H1 (cell line): ENCODE results near the gene DSTYK. TPM values are rescaled to one million over a fixed set of nuclear protein-coding genes. Genes with fewer than 3 reads are reported as not detected.
A peak's percentile ranks its signal among the peaks of the same experiment; 100 is the strongest.

ENCODE experiments used
- CTCF ChIA-PET: fragments of 300-600 bp; sonication (Branson Sonifier 250); formaldehyde crosslinking; loops from one replicate; lab custom pipeline; 2021; ENCODE audit not compliant: partially characterized antibody; lab: Charles Lee
- POLR2A ChIA-PET: fragments of 300-600 bp; sonication (Branson Sonifier 250); formaldehyde crosslinking; loops from one replicate; lab custom pipeline; 2021; ENCODE audit warnings: inconsistent platforms; ENCODE audit not compliant: partially characterized antibody; lab: Charles Lee
- DNase-seq, 2 experiments: peaks; one replicate each; pipeline versions ENCODE4 v3.0.0 to v3.0.0-alpha.2; 2010 to 2022; ENCODE audit warnings: low spot score in 2 of 2, low read depth in 1 of 2, mixed read lengths in 1 of 2
- FAIRE-seq: peaks from 2 replicates; lab custom pipeline; 2011; peaks lifted over from hg19 to GRCh38; lab: Jason Lieb, UNC
- H2AFZ ChIP-seq: 2 replicates; pipeline ENCODE4 v1.8.1; 2012; ENCODE audit warnings: low read length, inconsistent platforms
- H2AK5ac ChIP-seq: 2 replicates; pipeline ENCODE4 v1.6.1; 2013; ENCODE audit warnings: low read depth, low read length
- H2BK120ac ChIP-seq: replicated peaks from 2 replicates; pipeline ENCODE3; 2013; ENCODE audit warnings: low read depth, low read length, inconsistent platforms
- H2BK12ac ChIP-seq: 2 replicates; pipeline ENCODE4 v1.6.1; 2013; ENCODE audit warnings: low read depth, low read length
- H2BK15ac ChIP-seq: 2 replicates; pipeline ENCODE4 v1.6.1; 2013; ENCODE audit warnings: low read length
- H2BK20ac ChIP-seq: 2 replicates; pipeline ENCODE4 v1.6.1; 2013; ENCODE audit warnings: low read length
- H2BK5ac ChIP-seq: 2 replicates; pipeline ENCODE4 v1.6.1; 2013; ENCODE audit warnings: low read depth, low read length
- H3K14ac ChIP-seq: 2 replicates; pipeline ENCODE4 v1.6.1; 2013; ENCODE audit warnings: inconsistent platforms; ENCODE audit not compliant: insufficient read length
- H3K18ac ChIP-seq: 2 replicates; pipeline ENCODE4 v1.6.1; 2013; ENCODE audit warnings: low read length; ENCODE audit errors: extremely low read depth
- H3K23ac ChIP-seq: 2 replicates; pipeline ENCODE4 v1.6.1; 2013; ENCODE audit warnings: inconsistent platforms; ENCODE audit not compliant: insufficient read length
- H3K23me2 ChIP-seq: 2 replicates; pipeline ENCODE4 v1.6.1; 2013; ENCODE audit warnings: low read depth, low read length
- H3K27ac ChIP-seq: 2 replicates; pipeline ENCODE4 v1.6.1; 2011; ENCODE audit warnings: low read depth, low read length, inconsistent platforms
- H3K27me3 ChIP-seq, 4 experiments: replicated peaks in 1 of 4; 1 replicate in 1 of 4; 2 replicates in 3 of 4; pipeline versions ENCODE4 v1.6.1 to v1.8.1; 2011 to 2013; ENCODE audit warnings: low read length in 3 of 4, mild to moderate bottlenecking in 3 of 4, inconsistent platforms in 2 of 4, mixed read lengths in 2 of 4, moderate library complexity in 1 of 4; ENCODE audit not compliant: control insufficient read depth in 3 of 4, insufficient read depth in 3 of 4; ENCODE audit errors: extremely low read depth in 1 of 4
- H3K36me3 ChIP-seq, 4 experiments: 2 replicates each; pipeline versions ENCODE4 v1.6.1 to v1.8.1; 2011 to 2013; ENCODE audit warnings: mild to moderate bottlenecking in 4 of 4, low read length in 3 of 4, moderate library complexity in 2 of 4, control low read depth in 1 of 4, inconsistent platforms in 1 of 4; ENCODE audit not compliant: insufficient read depth in 4 of 4, control insufficient read depth in 2 of 4
- H3K4ac ChIP-seq: replicated peaks from 2 replicates; pipeline ENCODE3; 2013; ENCODE audit warnings: low read length, low read depth, mixed read lengths, inconsistent platforms; ENCODE audit not compliant: insufficient read length
- H3K4me1 ChIP-seq, 4 experiments: replicated peaks in 1 of 4; 1 replicate in 1 of 4; 2 replicates in 3 of 4; pipeline versions ENCODE4 v1.6.1 to v1.8.1; 2011 to 2013; ENCODE audit warnings: low read length in 3 of 4, inconsistent platforms in 2 of 4, mixed read lengths in 1 of 4; ENCODE audit not compliant: insufficient read depth in 4 of 4, control insufficient read depth in 3 of 4
- H3K4me2 ChIP-seq, 2 experiments: 2 replicates each; pipeline versions ENCODE4 v1.6.1 to v1.8.1; 2011 to 2013; ENCODE audit warnings: low read depth in 2 of 2, low read length in 2 of 2, control low read depth in 1 of 2, inconsistent platforms in 1 of 2, mild to moderate bottlenecking in 1 of 2; ENCODE audit not compliant: insufficient read depth in 1 of 2
- H3K4me3 ChIP-seq, 4 experiments: fragments of 200-600, 300-600 bp in 1 of 4; sonication (generic), shearing (Covaris generic), sonication (Bioruptor Twin) in 1 of 4; 2 replicates each; pipeline versions ENCODE4 v1.5.1 to v1.8.1; 2011 to 2016; ENCODE audit warnings: low read length in 4 of 4, low read depth in 3 of 4, control low read depth in 2 of 4, inconsistent platforms in 2 of 4, mild to moderate bottlenecking in 2 of 4, mixed read lengths in 1 of 4, moderate library complexity in 1 of 4; ENCODE audit not compliant: insufficient read depth in 2 of 4; ENCODE audit errors: extremely low read depth in 1 of 4
- H3K56ac ChIP-seq: replicated peaks from 2 replicates; pipeline ENCODE3; 2013; ENCODE audit warnings: low read depth, mild to moderate bottlenecking, mixed read lengths, low read length, inconsistent platforms; ENCODE audit not compliant: insufficient read length
- H3K79me1 ChIP-seq: 2 replicates; pipeline ENCODE4 v1.6.1; 2013; ENCODE audit warnings: low read depth, low read length, control low read depth
- H3K79me2 ChIP-seq, 2 experiments: 2 replicates each; pipeline versions ENCODE4 v1.6.1 to v1.8.1; 2012 to 2013; ENCODE audit warnings: low read length in 2 of 2, mild to moderate bottlenecking in 2 of 2, inconsistent platforms in 1 of 2; ENCODE audit not compliant: insufficient read depth in 2 of 2, control insufficient read depth in 1 of 2
- H3K9ac ChIP-seq, 4 experiments: replicated peaks in 1 of 4; 1 replicate in 1 of 4; 2 replicates in 3 of 4; pipeline versions ENCODE4 v1.6.1 to v1.8.1; 2011 to 2013; ENCODE audit warnings: low read depth in 3 of 4, low read length in 3 of 4, control low read depth in 2 of 4, mild to moderate bottlenecking in 2 of 4, moderate library complexity in 2 of 4, inconsistent platforms in 1 of 4; ENCODE audit errors: extremely low read depth in 1 of 4
- H3K9me3 ChIP-seq, 2 experiments: 2 replicates each; pipeline versions ENCODE4 v1.6.1 to v1.8.1; 2012 to 2013; ENCODE audit warnings: mild to moderate bottlenecking in 2 of 2, moderate library complexity in 2 of 2, control low read depth in 1 of 2, inconsistent platforms in 1 of 2, low read depth in 1 of 2, low read length in 1 of 2, mixed read lengths in 1 of 2; ENCODE audit not compliant: insufficient read depth in 2 of 2
- H4K20me1 ChIP-seq, 2 experiments: replicated peaks in 1 of 2; 2 replicates each; pipeline versions ENCODE3 to v1.8.1; 2011 to 2013; ENCODE audit warnings: inconsistent platforms in 2 of 2, low read length in 2 of 2, mild to moderate bottlenecking in 1 of 2; ENCODE audit not compliant: insufficient read depth in 2 of 2, control insufficient read depth in 1 of 2
- H4K5ac ChIP-seq: 2 replicates; pipeline ENCODE4 v1.6.1; 2013; ENCODE audit warnings: low read length, low read depth, mixed read lengths, inconsistent platforms; ENCODE audit not compliant: insufficient read length
- H4K8ac ChIP-seq: 2 replicates; pipeline ENCODE4 v1.8.0; 2013; ENCODE audit warnings: mild to moderate bottlenecking, moderate library complexity, low read length, inconsistent platforms; ENCODE audit not compliant: insufficient read depth; ENCODE audit errors: extremely low read depth
- H4K91ac ChIP-seq: replicated peaks from 2 replicates; pipeline ENCODE3; 2013; ENCODE audit warnings: low read length, mixed read lengths, inconsistent platforms; ENCODE audit not compliant: insufficient read length
- ASH2L ChIP-seq: fragments of 200-600, 300-600 bp; sonication (generic); IDR thresholded peaks from one replicate; pipeline ENCODE4 v1.7.1; 2017; ENCODE audit warnings: low read length
- BACH1 ChIP-seq: IDR thresholded peaks from 2 replicates; pipeline ENCODE4 v1.6.1; 2012; ENCODE audit warnings: low read length, improper control_type of control experiment
- WGBS, 2 experiments: shearing (Covaris generic) in 1 of 2; methylation state at CpG; one replicate each; pipeline versions ENCODE4 v1.1.6 to v1.1.7; 2013 to 2015; ENCODE audit warnings: low lambda C conversion rate in 2 of 2, mixed read lengths in 2 of 2, inconsistent platforms in 1 of 2, low coverage in 1 of 2, missing lambda C conversion rate in 1 of 2; ENCODE audit not compliant: insufficient replicate concordance in 2 of 2, insufficient coverage in 1 of 2, insufficient read length in 1 of 2; ENCODE audit errors: extremely low coverage in 1 of 2, missing lambda C conversion rate in 1 of 2; 5-methylcytosine and 5-hydroxymethylcytosine counted together
- polyA plus RNA-seq, 7 experiments: library from polyadenylated mRNA; depleted of rRNA in 3 of 7; stranded (reverse) in 5 of 7; unstranded in 2 of 7; fragments of >200 nt in 5 of 7; fragments of 200-250 nt in 2 of 7; gene quantifications; 1 replicate in 5 of 7; 2 replicates in 1 of 7; 4 replicates in 1 of 7; pipeline versions ENCODE4 v1.2.1 to v1.2.3, GENCODE V29; 2011 to 2013; ENCODE audit warnings: missing spikeins in 2 of 7, mixed read lengths in 2 of 7
- total RNA-seq: library from RNA; stranded (reverse); fragmentation: NEBNext Ultra II Directional; extraction: Animal tissue kit (Norgen Biotek cat#: 25700); gene quantifications from 2 replicates; pipeline ENCODE4 v1.2.1, GENCODE V29; 2021

Gene DSTYK
- total and polyA plus RNA-seq, 2 of the 8 experiments (the other 6 are each of a cell fraction or from before 2014, with no cell fraction given) = 2.7 to 8.5 TPM

DNA sequence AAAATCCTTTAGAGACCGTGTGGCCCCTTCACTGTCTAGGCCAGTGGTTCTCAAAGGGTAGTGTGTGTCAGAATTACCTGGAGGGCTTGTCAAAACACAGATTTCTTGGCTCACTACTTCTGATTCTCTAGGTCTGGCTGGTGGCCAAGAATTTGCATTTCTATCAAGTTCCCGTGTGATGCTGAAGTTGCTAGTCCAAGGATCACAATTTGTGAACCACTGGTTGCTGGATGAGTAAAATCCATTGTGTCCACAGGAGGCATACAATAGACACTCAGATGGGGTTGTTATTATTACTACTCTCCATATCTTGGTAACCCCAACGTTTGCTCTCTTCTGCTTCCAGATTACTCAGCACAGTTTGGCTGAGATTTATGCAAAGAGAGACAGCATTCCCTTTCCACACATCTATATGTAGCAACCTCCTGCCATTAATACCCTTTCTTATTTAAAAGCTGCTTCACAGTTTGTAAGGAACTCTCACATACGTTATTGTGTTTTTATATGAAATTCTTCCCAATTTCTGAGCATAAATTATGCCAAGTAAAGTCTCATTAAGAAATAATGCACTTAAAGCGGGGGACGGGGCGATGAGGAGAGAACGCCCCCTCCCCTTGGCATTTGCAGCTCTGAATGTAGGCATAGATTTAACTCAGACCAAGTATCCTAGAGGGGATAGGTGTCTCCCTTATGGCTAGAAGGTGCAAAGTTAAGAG, 15.5 kb upstream of the DSTYK start:
- H2BK20ac ChIP-seq = no peak overlapping the region
- H3K4ac ChIP-seq = no peak overlapping the region
- FAIRE-seq (no peak), DNase-seq (no peak)
- peak overlapping the region; percentile 73 to 99 for H3K4me2 ChIP-seq
- peak overlapping the region; percentile 13; the same call in 1 of the 2 replicates for H2BK15ac ChIP-seq
- H2BK5ac ChIP-seq = no peak overlapping the region; the same call in 1 of the 2 replicates
- ChIA-PET CTCF (interaction anchor here (1.1 to 40.8 kb wide), 9 partner anchors 12 to 165 kb away, joined by 3 to 1035 read pairs (median 6); no protein-coding TSS in a partner anchor), POLR2A (interaction anchor here (0.9 to 3.3 kb wide), 10 partner anchors 18 to 222 kb away, joined by 3 to 13 read pairs (median 6); partner anchors contain the start of gene RBBP5)
- H2AK5ac ChIP-seq = 0 out of 2 replicates have a peak overlapping the region, but pooled peaks have one; percentile 10
- H2AFZ ChIP-seq = peak overlapping the region; percentile 23
- peak overlapping the region; percentile 53 for H2BK12ac ChIP-seq
- TF ChIP-seq ASH2L (peak; percentile 50), BACH1 (no peak)
- no peaks in the 10 kb centered on the region for H3K9me3 ChIP-seq
- H4K5ac ChIP-seq = peak overlapping the region; percentile 7
- H3K4me1 ChIP-seq = peaks cover 13 to 18% (median 16%) of the 10 kb centered on the region in 4 experiments; a peak in 6 of 7 replicates
- no peak overlapping the region for H3K23ac ChIP-seq
- H3K9ac ChIP-seq = peak overlapping the region in 2 of 4 experiments; percentile 10 to 52; a peak in 1 of 7 replicates
- no peak overlapping the region for H3K18ac ChIP-seq
- H4K8ac ChIP-seq = no peak overlapping the region
- no peaks in the 10 kb centered on the region for H3K79me1 ChIP-seq
- H4K91ac ChIP-seq = no peak overlapping the region
- H3K14ac ChIP-seq = no peak overlapping the region
- H3K36me3 ChIP-seq = no peaks in the 10 kb centered on the region
- H3K79me2 ChIP-seq = no peaks in the 10 kb centered on the region
- no peak overlapping the region for H3K56ac ChIP-seq
- no peak overlapping the region for H2BK120ac ChIP-seq
- peaks cover 3 to 9% of the 10 kb centered on the region in 2 experiments for H4K20me1 ChIP-seq
- H3K27me3 ChIP-seq = peaks cover 0 to 6% (median 4%) of the 10 kb centered on the region in 4 experiments; a peak in 5 of 7 replicates
- H3K23me2 ChIP-seq = peaks cover 11% of the 10 kb centered on the region
- no peak overlapping the region for H3K27ac ChIP-seq
- 9% methylated on average over 8 of the region's 8 CpGs; no CpG with 5 or more reads in 1 of the 2 experiments for WGBS, 2 experiments
- H3K4me3 ChIP-seq = peak overlapping the region; percentile 56 to 72 (median 60)
